ENCODE results near the gene CNN2. TPM values are rescaled to one million over a fixed set of nuclear protein-coding genes. Genes with fewer than 3 reads are reported as not detected.

The CNN2 gene
- total RNA-seq, 4 donors from 2014 or later: 2.2 to 10.1 (median 4.1) TPM

GRCh38 chr19:1062387-1063029 is 36.1 kb downstream of the CNN2 start:
- no peak overlapping the region for H3K4me3 ChIP-seq
- H3K27ac ChIP-seq: no peak overlapping the region
- peaks cover 0 to 24% of the 10 kb centered on the region in 2 donors for H3K36me3 ChIP-seq
- ATAC-seq (no peak), DNase-seq (no peak)
- H3K9me3 ChIP-seq: peaks cover 0 to 14% (median 2%) of the 10 kb centered on the region in 3 donors
- intact Hi-C loops (cut with DNase I; ENCODE audit: low total_unique reads): no loop called here
- H3K4me1 ChIP-seq: peaks cover 4 to 14% of the 10 kb centered on the region in 2 donors
- in situ Hi-C loops (cut with MboI; ENCODE audit: low sequenced_read_pairs in 4 of 4): no loop called here
- TF ChIP-seq POLR2A (IDR thresholded peaks at IDR 0.05): no peak
- H3K27me3 ChIP-seq: peaks cover 12 to 35% (median 21%) of the 10 kb centered on the region in 3 donors

DNA sequence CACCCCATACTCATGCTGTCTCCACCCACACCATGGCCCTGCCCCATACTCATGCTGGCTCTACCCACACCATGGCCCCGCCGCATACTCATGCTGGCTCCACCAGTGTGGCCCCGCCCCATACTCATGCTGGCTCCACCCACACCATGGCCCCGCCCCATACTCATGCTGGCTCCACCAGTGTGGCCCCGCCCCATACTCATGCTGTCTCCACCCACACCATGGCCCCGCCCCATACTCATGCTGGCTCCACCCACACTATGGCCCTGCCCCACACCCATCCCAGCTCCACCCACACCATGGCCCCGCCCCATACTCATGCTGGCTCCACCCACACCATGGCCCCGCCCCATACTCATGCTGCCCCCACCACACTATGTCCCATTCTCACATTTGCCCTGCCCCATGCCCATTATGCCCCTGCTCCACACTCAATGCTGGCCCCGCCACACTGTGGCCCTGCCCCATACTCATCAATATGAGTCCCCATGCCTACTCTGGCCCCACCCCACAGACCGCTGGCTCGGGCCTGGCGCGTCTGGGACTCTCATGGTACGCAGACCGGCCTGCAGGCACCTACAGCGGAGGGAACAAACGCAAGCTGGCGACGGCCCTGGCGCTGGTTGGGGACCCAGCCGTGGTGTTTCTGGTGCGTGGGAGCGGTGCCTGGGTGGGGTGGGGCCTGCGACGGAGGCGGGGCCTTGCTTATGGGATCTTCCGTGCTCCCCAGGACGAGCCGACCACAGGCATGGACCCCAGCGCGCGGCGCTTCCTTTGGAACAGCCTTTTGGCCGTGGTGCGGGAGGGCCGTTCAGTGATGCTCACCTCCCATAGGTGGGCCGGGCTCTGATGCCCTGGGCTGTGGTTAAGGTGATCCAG is 36.9 kb downstream of the CNN2 start:
- TF ChIP-seq POLR2A (IDR thresholded peaks at IDR 0.05) (no peak), CTCF (IDR thresholded peaks at IDR 0.05 in 4 of 5, conservative IDR thresholded peaks at IDR 0.05 in 1 of 5) (no peak)
- no peak overlapping the region for H3K4me3 ChIP-seq
- H3K27ac ChIP-seq: no peak overlapping the region
- DNase-seq (no peak), ATAC-seq (no peak)
- peaks cover 20 to 42% (median 29%) of the 10 kb centered on the region in 3 donors for H3K27me3 ChIP-seq
- intact Hi-C loops (cut with DNase I; ENCODE audit: low total_unique reads) (no loop called here), in situ Hi-C loops (cut with MboI; ENCODE audit: low sequenced_read_pairs in 4 of 4) (no loop called here)
- peaks cover 0 to 6% (median 0%) of the 10 kb centered on the region in 3 donors for H3K9me3 ChIP-seq
- H3K4me1 ChIP-seq: peaks cover 4 to 18% of the 10 kb centered on the region in 2 donors
- peaks cover 0 to 16% of the 10 kb centered on the region in 2 donors for H3K36me3 ChIP-seq

DNA sequence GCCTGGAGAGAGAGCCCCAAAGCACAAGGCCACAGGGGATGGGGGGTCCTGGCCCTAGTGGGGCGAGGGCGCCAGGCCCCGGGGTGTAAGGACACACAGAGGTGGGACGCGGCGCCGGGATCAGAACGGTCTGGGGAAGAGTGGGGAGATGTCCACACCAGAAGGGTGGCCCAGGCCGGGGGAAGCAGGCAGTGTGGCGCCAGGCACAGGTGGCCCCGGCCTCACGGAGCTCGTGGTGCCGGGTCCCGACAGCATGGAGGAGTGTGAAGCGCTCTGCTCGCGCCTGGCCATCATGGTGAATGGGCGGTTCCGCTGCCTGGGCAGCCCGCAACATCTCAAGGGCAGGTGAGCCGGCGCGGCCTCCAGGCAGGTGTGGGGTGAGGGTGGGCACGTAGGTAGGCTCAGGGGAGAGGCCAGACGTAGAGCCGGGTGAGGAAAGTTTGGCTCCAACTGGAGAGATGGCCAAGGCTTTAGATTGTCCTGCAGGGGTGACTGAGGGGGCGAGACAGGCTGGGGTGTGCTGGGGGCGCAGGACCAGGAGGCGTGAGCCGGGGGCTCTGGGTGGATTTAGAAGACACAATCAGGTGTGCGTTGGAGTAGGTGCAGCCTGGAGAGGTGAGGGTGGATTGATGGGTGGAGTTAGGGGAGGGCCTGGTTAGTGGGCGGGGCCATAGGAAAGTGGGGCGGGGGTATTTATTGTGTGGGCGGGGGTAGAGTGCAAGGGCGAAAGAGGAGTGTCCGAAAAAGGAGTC is 37.7 kb downstream of the CNN2 start:
- Histone ChIP-seq H3K9me3 (no peaks in the 10 kb centered on the region), H3K36me3 (peaks cover 0 to 8% of the 10 kb centered on the region in 2 donors), H3K4me3 (no peak overlapping the region), H3K4me1 (peaks cover 4 to 18% of the 10 kb centered on the region in 2 donors), H3K27me3 (peaks cover 26 to 51% (median 37%) of the 10 kb centered on the region in 3 donors), H3K27ac (no peak overlapping the region)
- in situ Hi-C loops (cut with MboI; ENCODE audit: low sequenced_read_pairs in 4 of 4): no loop called here
- no peak for ATAC-seq
- no peak for DNase-seq
- intact Hi-C loops (cut with DNase I; ENCODE audit: low total_unique reads): no loop called here
- TF ChIP-seq POLR2A (IDR thresholded peaks at IDR 0.05) (no peak), CTCF (IDR thresholded peaks at IDR 0.05 in 4 of 5, conservative IDR thresholded peaks at IDR 0.05 in 1 of 5) (no peak)

- no peak for DNase-seq
- no peaks in the 10 kb centered on the region for H3K9me3 ChIP-seq
- H3K4me3 ChIP-seq: no peak overlapping the region
- peak; percentile 53 to 65 for ATAC-seq
- H3K36me3 ChIP-seq: no peaks in the 10 kb centered on the region
- intact Hi-C loops (cut with DNase I; ENCODE audit: low total_unique reads) (no loop called here), in situ Hi-C loops (cut with MboI; ENCODE audit: low sequenced_read_pairs in 4 of 4) (no loop called here)
- H3K27ac ChIP-seq: no peak overlapping the region
- peaks cover 4 to 18% of the 10 kb centered on the region in 2 donors for H3K4me1 ChIP-seq
- TF ChIP-seq CTCF (IDR thresholded peaks at IDR 0.05 in 4 of 5, conservative IDR thresholded peaks at IDR 0.05 in 1 of 5) (peak; percentile 52 to 84 (median 64)), POLR2A (IDR thresholded peaks at IDR 0.05) (no peak)
- H3K27me3 ChIP-seq: peaks cover 34 to 59% (median 45%) of the 10 kb centered on the region in 3 donors
Observed at GRCh38 chr19:1064661-1065605, 38.5 kb downstream of the CNN2 start.

All from gastrocnemius medialis (tissue), 4 donors.